NB4 (cell line): ENCODE measurements around the gene FLRT2.

Experiments used
- CTCF ChIP-seq: IDR thresholded peaks from one replicate; pipeline ENCODE4 v1.5.1; 2012; ENCODE audit warnings: low read depth, low read length
- POLR2A ChIP-seq: IDR thresholded peaks from 2 replicates; pipeline ENCODE4 v1.6.1; 2011; ENCODE audit warnings: mild to moderate bottlenecking; ENCODE audit not compliant: insufficient read length; ENCODE audit errors: extremely low read depth

DNA sequence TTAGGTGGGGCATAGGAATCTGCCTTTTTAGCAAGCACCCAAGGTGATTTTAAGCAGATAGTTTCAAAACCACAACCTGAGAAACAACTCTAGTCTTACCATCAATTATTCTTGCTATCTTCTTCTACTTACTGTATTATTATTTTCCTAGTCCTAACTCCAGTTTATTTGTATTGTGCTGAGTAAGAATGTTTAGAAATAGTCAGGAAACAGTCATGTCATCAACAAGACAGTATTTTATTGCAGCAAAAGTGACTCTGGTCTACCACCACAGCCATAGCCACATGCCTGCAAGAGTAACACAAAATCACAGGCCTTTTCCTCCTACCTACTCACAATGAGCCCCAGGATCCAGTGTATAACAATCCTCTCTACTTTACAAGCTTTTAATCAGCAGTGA is 46.3 kb upstream of the FLRT2 start:
- no peak for TF ChIP-seq CTCF
- no peak for TF ChIP-seq POLR2A
